ENCODE measurements around the gene TMEM97.
A peak's percentile ranks its signal among the peaks of the same experiment; 100 is the strongest.

The TMEM97 gene

GRCh38 chr17:28333083-28333746 lies 14.2 kb downstream of the TMEM97 start:
- peak in 1 of 2 donors; percentile 35 for DNase-seq (ENCODE audit: low read depth in 2 of 2)

GRCh38 chr17:28334171-28334570 lies 15.2 kb downstream of the TMEM97 start:
- TF ChIP-seq, protein P1, sequence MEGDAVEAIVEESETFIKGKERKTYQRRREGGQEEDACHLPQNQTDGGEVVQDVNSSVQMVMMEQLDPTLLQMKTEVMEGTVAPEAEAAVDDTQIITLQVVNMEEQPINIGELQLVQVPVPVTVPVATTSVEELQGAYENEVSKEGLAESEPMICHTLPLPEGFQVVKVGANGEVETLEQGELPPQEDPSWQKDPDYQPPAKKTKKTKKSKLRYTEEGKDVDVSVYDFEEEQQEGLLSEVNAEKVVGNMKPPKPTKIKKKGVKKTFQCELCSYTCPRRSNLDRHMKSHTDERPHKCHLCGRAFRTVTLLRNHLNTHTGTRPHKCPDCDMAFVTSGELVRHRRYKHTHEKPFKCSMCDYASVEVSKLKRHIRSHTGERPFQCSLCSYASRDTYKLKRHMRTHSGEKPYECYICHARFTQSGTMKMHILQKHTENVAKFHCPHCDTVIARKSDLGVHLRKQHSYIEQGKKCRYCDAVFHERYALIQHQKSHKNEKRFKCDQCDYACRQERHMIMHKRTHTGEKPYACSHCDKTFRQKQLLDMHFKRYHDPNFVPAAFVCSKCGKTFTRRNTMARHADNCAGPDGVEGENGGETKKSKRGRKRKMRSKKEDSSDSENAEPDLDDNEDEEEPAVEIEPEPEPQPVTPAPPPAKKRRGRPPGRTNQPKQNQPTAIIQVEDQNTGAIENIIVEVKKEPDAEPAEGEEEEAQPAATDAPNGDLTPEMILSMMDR (IDR thresholded peaks at IDR 0.05; ENCODE audit: low read depth, low read length) = no peak
- peak; percentile 41 to 52 for DNase-seq (ENCODE audit: low read depth in 2 of 2)
- H3K4me3 ChIP-seq (replicated peaks in 1 of 2; ENCODE audit: low read depth in 2 of 2, low read length in 2 of 2) = peak overlapping the region; percentile 94 to 97

More at GRCh38 chr17:28333083-28333746, 14.2 kb downstream of the TMEM97 start:
- no peak overlapping the region for H3K4me3 ChIP-seq (replicated peaks in 1 of 2; ENCODE audit: low read depth in 2 of 2, low read length in 2 of 2)
- TF ChIP-seq, protein P1 (IDR thresholded peaks at IDR 0.05; ENCODE audit: low read depth, low read length) = no peak

GRCh38 chr17:28334666-28335200 lies 15.7 kb downstream of the TMEM97 start:
- TF ChIP-seq, protein P1 (IDR thresholded peaks at IDR 0.05; ENCODE audit: low read depth, low read length) = no peak
- DNase-seq (ENCODE audit: low read depth in 2 of 2) = no peak
- peak overlapping the region; percentile 94 to 97 for H3K4me3 ChIP-seq (replicated peaks in 1 of 2; ENCODE audit: low read depth in 2 of 2, low read length in 2 of 2)

DNA sequence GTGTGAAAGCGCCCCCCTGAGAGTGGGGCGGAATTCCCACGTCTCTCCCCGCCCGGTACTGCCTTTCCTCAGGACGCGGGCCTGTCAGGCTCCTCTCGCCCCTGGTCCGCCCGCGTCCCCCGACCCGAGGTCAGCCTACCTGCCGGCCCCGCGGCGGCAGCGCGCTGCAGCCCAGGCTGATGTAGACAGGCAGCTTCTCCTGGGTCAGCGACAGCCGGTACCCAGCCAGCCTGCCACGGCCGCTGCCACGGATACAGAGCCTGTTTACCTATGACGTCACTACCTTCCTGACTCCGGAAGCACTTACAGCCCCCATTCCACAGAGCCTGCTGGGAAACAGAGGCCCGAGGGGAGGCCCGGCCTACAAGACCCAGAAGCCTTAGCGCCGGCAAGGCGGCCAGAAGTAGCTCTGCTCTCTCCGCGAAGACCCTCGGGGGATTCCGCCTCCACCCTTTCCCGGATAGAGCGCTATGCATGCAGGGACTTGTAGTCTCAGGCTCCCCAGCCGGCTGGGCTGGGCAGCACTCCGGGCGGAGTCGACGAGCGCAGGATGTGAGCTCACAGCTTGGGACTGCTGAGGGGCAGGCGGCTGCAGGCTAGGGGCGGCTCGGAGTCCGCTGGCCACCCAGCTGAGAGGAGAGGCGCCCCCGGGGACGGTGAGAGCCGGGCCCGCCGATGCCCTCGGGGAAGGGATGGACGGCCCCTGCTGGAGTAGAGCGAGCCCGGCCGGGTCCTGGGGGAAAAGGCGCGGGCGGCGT lies 16.4 kb downstream of the TMEM97 start, which contains the start of the genes IFT20 and TNFAIP1:
IFT20 (minus strand) TSS at position 272 of the 758 bp plus-strand sequence. CDS start 3,487 bp downstream, outside the sequence.
TNFAIP1 (plus strand) TSS at position 561 of the 758 bp plus-strand sequence. CDS start 3,761 bp downstream, outside the sequence.
- peak within 1 kb of the TSS; percentile 94 to 97 for H3K4me3 ChIP-seq (replicated peaks in 1 of 2; ENCODE audit: low read depth in 2 of 2, low read length in 2 of 2)
- DNase-seq (ENCODE audit: low read depth in 2 of 2) = peak; percentile 100
- TF ChIP-seq, protein P1 (IDR thresholded peaks at IDR 0.05; ENCODE audit: low read depth, low read length) = no peak

DNA sequence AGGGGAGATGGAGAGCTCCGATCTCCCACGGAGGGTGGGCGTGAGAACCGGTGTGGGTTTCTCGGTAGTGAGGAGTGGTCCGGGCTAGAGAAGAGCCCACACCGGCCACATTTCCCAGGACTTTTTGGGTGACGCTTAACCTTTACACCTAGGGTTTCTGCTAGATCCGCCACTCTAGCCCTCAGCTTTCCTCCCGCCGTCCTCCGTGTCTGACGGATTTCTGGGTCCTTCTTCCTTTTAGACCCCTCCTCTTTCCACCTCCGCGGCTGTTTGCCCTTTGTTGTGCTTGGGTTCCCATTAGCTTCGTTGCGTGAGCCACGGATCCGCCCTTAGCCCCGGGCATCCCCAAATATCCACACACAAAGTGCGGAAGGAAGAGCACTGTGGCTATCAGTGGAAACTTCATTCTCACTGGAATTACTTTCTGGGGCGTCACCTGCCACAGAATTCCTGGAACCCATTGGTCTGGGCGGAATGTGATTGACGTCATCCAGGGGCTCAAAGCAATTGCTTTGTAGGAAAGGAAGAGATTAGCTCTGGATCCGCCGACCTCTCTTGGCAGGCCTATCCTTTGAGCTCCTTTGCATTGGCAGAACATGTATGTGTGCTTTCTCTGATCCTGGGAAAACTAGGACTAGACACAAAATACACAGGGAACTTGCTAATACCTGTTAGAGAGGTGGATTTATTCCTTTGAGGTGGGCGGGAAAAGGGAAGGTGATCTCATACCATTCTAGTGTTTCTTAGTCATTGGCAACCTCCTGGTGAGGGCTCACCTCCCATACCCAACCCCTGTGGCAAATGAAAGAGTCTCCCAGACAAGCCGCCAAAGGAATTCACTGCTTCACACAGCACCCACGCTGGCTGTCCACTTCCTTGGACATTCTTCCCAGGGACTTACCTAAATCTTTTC lies 17.2 kb downstream of the TMEM97 start:
- TF ChIP-seq, protein P1 (IDR thresholded peaks at IDR 0.05; ENCODE audit: low read depth, low read length) = no peak
- peak overlapping the region; percentile 94 to 97 for H3K4me3 ChIP-seq (replicated peaks in 1 of 2; ENCODE audit: low read depth in 2 of 2, low read length in 2 of 2)
- DNase-seq (ENCODE audit: low read depth in 2 of 2) = peak; percentile 87 to 93
